HepG2 (cell line): ENCODE measurements around the gene LRRC74A.
"Not testable (repeated sequence)": the region's sequence is repeated elsewhere in the genome, so short reads cannot be mapped to it uniquely, and the experiment has no call there.

Experiments
- EP300 ChIP-seq, 3 experiments: sonication (generic) in 1 of 3; formaldehyde crosslinking in 1 of 3; IDR thresholded peaks; 2 replicates each; pipeline versions ENCODE4 v1.5.1 to v1.6.1; 2011 to 2020; ENCODE audit warnings: low read depth in 2 of 3, low read length in 2 of 3, borderline replicate concordance in 1 of 3, improper control_type of control experiment in 1 of 3, mild to moderate bottlenecking in 1 of 3, missing genetic modification reagents in 1 of 3, moderate library complexity in 1 of 3
- HDAC6 ChIP-seq: fragments of 200-600 bp; sonication (generic); IDR thresholded peaks from 2 replicates; pipeline ENCODE4 v1.7.0; 2017; ENCODE audit warnings: mild to moderate bottlenecking, antibody characterized with exemption, low read length, low read depth
- MEIS1 ChIP-seq: sonication (generic); formaldehyde crosslinking; IDR thresholded peaks from 2 replicates; pipeline ENCODE4 v1.9.0; 2021; ENCODE audit warnings: mild to moderate bottlenecking, missing genetic modification reagents, moderate library complexity, borderline replicate concordance
- NCOR1 ChIP-seq: fragments of 200-600 bp; sonication (generic); IDR thresholded peaks from 2 replicates; pipeline ENCODE4 v1.7.0; 2017; ENCODE audit warnings: antibody characterized with exemption, low read length, borderline replicate concordance
- NFE2L2 ChIP-seq: fragments of 150-350 bp; IDR thresholded peaks from 2 replicates; pipeline ENCODE4 v1.6.1; 2014; ENCODE audit warnings: low read length
- ZNF251 ChIP-seq: sonication (generic); formaldehyde crosslinking; IDR thresholded peaks from 2 replicates; pipeline ENCODE4 v1.9.0; 2021; ENCODE audit warnings: mild to moderate bottlenecking, missing genetic modification reagents
- TF ChIP-seq, protein P1 (sequence below): sonication (generic); formaldehyde crosslinking; IDR thresholded peaks from 2 replicates; pipeline ENCODE4 v1.5.0; 2020; ENCODE audit warnings: mild to moderate bottlenecking, missing genetic modification reagents, moderate library complexity
- TF ChIP-seq, protein P2 (sequence below): sonication (generic); formaldehyde crosslinking; conservative IDR thresholded peaks from 2 replicates; pipeline ENCODE4 v1.4.0; 2020; ENCODE audit warnings: missing genetic modification reagents

DNA sequence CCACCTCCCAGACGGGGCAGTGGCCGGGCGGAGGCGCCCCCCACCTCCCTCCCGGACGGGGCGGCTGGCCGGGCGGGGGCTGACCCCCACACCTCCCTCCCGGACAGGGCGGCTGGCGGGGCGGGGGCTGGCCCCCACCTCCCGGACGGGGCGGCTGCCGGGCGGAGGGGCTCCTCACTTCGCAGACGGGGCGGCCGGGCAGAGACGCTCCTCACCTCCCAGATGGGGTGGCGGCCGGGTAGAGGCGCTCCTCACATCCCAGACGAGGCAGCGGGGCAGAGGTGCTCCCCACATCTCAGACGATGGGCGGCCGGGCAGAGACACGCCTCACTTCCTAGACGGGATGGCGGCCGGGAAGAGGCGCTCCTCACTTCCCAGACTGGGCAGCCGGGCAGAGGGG, 71.8 kb downstream of the LRRC74A start:
- TF ChIP-seq, protein P1, sequence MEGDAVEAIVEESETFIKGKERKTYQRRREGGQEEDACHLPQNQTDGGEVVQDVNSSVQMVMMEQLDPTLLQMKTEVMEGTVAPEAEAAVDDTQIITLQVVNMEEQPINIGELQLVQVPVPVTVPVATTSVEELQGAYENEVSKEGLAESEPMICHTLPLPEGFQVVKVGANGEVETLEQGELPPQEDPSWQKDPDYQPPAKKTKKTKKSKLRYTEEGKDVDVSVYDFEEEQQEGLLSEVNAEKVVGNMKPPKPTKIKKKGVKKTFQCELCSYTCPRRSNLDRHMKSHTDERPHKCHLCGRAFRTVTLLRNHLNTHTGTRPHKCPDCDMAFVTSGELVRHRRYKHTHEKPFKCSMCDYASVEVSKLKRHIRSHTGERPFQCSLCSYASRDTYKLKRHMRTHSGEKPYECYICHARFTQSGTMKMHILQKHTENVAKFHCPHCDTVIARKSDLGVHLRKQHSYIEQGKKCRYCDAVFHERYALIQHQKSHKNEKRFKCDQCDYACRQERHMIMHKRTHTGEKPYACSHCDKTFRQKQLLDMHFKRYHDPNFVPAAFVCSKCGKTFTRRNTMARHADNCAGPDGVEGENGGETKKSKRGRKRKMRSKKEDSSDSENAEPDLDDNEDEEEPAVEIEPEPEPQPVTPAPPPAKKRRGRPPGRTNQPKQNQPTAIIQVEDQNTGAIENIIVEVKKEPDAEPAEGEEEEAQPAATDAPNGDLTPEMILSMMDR (CRISPR knock-in tag) = not testable (repeated sequence)
- not testable (repeated sequence) for TF ChIP-seq MEIS1 (CRISPR knock-in tag); HDAC6; NCOR1; EP300 (IDR thresholded peaks at IDR 0.05; ENCODE audit: low read depth in 2 of 2, low read length in 2 of 2); EP300 (CRISPR knock-in tag; IDR thresholded peaks at IDR 0.05; ENCODE audit: borderline replicate concordance); NFE2L2; ZNF251 (CRISPR knock-in tag)
- TF ChIP-seq, protein P2, sequence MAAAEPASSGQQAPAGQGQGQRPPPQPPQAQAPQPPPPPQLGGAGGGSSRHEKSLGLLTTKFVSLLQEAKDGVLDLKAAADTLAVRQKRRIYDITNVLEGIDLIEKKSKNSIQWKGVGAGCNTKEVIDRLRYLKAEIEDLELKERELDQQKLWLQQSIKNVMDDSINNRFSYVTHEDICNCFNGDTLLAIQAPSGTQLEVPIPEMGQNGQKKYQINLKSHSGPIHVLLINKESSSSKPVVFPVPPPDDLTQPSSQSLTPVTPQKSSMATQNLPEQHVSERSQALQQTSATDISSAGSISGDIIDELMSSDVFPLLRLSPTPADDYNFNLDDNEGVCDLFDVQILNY (CRISPR knock-in tag) = not testable (repeated sequence)
